Esophagus squamous epithelium (tissue), 5 donors: Measurements from ENCODE around the gene FPR2. TPM values are rescaled to one million over a fixed set of nuclear protein-coding genes. Genes with fewer than 3 reads are reported as not detected.
"Not testable (repeated sequence)": the region's sequence is repeated elsewhere in the genome, so short reads cannot be mapped to it uniquely, and the experiment has no call there.

Experiments
- DNase-seq: peaks from one replicate; lab custom pipeline; 2025; lab: John Stamatoyannopoulos, UW
- H3K27ac ChIP-seq, 4 donors: fragments of 200-600 bp; sonication (generic); one replicate each; pipeline ENCODE4 v1.5.1; 2016 to 2019; ENCODE audit warnings: mild to moderate bottlenecking in 1 of 4
- H3K27me3 ChIP-seq, 4 donors: fragments of 200-600 bp; sonication (generic); 1 replicate in 3 of 4; 2 replicates in 1 of 4; pipeline versions ENCODE4 v1.5.1 to v1.6.0; 2017 to 2021; ENCODE audit warnings: antibody characterized with exemption in 1 of 4
- H3K36me3 ChIP-seq, 3 donors: fragments of 200-600 bp; sonication (generic); one replicate each; pipeline ENCODE4 v1.5.1; 2016 to 2019
- H3K4me1 ChIP-seq, 3 donors: fragments of 200-600 bp; sonication (generic); one replicate each; pipeline ENCODE4 v1.5.1; 2017 to 2019
- H3K4me3 ChIP-seq, 4 donors: fragments of 200-600 bp; sonication (generic); 1 replicate in 3 of 4; 2 replicates in 1 of 4; pipeline ENCODE4 v1.5.1; 2016 to 2019; ENCODE audit warnings: mild to moderate bottlenecking in 2 of 4, moderate library complexity in 1 of 4
- H3K9me3 ChIP-seq, 3 donors: fragments of 200-600 bp; sonication (generic); one replicate each; pipeline ENCODE4 v1.5.1; 2016 to 2019
- CTCF ChIP-seq, 6 experiments: fragments of 450-650 bp in 4 of 6; fragments of 200-600 bp in 2 of 6; sonication (generic) in 2 of 6; IDR thresholded peaks; one replicate each; pipeline ENCODE4 v1.5.1; 2016 to 2019; ENCODE audit warnings: antibody characterized with exemption in 6 of 6, mild to moderate bottlenecking in 4 of 6, moderate library complexity in 4 of 6
- POLR2A ChIP-seq, 4 donors: fragments of 450-650 bp; IDR thresholded peaks; one replicate each; pipeline ENCODE4 v1.6.1; 2017; ENCODE audit warnings: antibody characterized with exemption in 4 of 4, mild to moderate bottlenecking in 4 of 4, moderate library complexity in 3 of 4
- WGBS, 2 donors: methylation state at CpG; one replicate each; pipeline ENCODE4 v1.1.5; 2018; 5-methylcytosine and 5-hydroxymethylcytosine counted together
- intact Hi-C: fragments of 100-400 bp; cut with DNase I; formaldehyde crosslinking; loops from one replicate; pipeline ENCODE4 v1.15.0; 2022
- total RNA-seq, 4 donors: library from RNA; depleted of rRNA; stranded (reverse); fragments of >200 nt; gene quantifications; one replicate each; pipeline ENCODE4 v1.1.0, GENCODE V29; 2016
- donor health status: DM: yes; HTN: yes; CAD: no.

Gene FPR2
- total RNA-seq, 4 donors from 2014 or later, result 0.79 to 2.2 TPM; not detected in 2

- Histone ChIP-seq H3K9me3 (peaks cover 0 to 14% (median 3%) of the 10 kb centered on the region in 3 donors), H3K27ac (no peak overlapping the region), H3K36me3 (no peaks in the 10 kb centered on the region), H3K4me3 (no peak overlapping the region), H3K27me3 (peaks cover 0 to 60% (median 0%) of the 10 kb centered on the region in 4 donors), H3K4me1 (no peaks in the 10 kb centered on the region)
- 59 to 69% methylated on average over 7 of the region's 7 CpGs for WGBS, 2 donors
- intact Hi-C loops, result no loop called here
- TF ChIP-seq CTCF (IDR thresholded peaks at IDR 0.05) (no peak), POLR2A (IDR thresholded peaks at IDR 0.05) (no peak)
- no peak for DNase-seq
Measured at GRCh38 chr19:51733742-51734522, 27.0 kb upstream of the FPR2 start.

- Histone ChIP-seq H3K4me1 (no peaks in the 10 kb centered on the region), H3K4me3 (no peak overlapping the region), H3K9me3 (peaks cover 0 to 4% (median 0%) of the 10 kb centered on the region in 3 donors), H3K27me3 (peaks cover 0 to 58% (median 0%) of the 10 kb centered on the region in 4 donors), H3K27ac (no peak overlapping the region), H3K36me3 (no peaks in the 10 kb centered on the region)
- WGBS, 2 donors, result 66 to 78% methylated on average over 6 to 8 of the region's 10 CpGs
- DNase-seq, result no peak
- intact Hi-C loops, result no loop called here
- TF ChIP-seq POLR2A (IDR thresholded peaks at IDR 0.05) (peak in 1 of 4 donors; percentile 12), CTCF (IDR thresholded peaks at IDR 0.05) (no peak)
Measured at GRCh38 chr19:51735759-51736449, 25.1 kb upstream of the FPR2 start.

GRCh38 chr19:51737389-51737788, 23.6 kb upstream of the FPR2 start:
- Histone ChIP-seq H3K4me3 (no peak overlapping the region), H3K27ac (no peak overlapping the region), H3K27me3 (peaks cover 0 to 55% (median 0%) of the 10 kb centered on the region in 4 donors), H3K4me1 (no peaks in the 10 kb centered on the region), H3K36me3 (no peaks in the 10 kb centered on the region), H3K9me3 (no peaks in the 10 kb centered on the region)
- no peak for TF ChIP-seq CTCF (IDR thresholded peaks at IDR 0.05)
- no peak for TF ChIP-seq POLR2A (IDR thresholded peaks at IDR 0.05)
- 85 to 96% methylated on average over 3 of the region's 3 CpGs for WGBS, 2 donors
- intact Hi-C loops, result no loop called here
- DNase-seq, result no peak

DNA sequence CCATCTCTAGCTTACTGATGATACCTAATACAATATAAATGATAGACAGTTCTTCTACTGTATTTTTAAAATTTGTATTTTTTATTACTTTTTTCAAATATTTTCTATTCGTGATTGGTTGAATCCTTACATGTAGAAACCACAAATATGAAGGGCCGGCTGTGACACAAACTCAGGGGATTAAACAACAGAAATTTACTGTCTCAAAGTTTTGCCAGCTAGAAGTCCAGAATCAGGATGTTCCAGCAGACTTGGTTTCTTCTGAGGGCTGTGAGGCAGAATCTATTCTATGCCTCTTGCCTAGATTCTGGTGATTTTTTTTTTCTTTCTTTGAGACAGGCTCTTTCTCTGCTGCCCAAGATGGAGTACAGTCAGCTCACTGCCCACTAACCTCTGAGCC, 23.1 kb upstream of the FPR2 start:
- H3K27ac ChIP-seq, result no peak overlapping the region
- no peaks in the 10 kb centered on the region for H3K36me3 ChIP-seq
- DNase-seq, result no peak
- WGBS, 2 donors, result 42 to 67% methylated on average over 2 of the region's 2 CpGs
- TF ChIP-seq POLR2A (IDR thresholded peaks at IDR 0.05) (no peak), CTCF (IDR thresholded peaks at IDR 0.05) (no peak)
- H3K9me3 ChIP-seq, result no peaks in the 10 kb centered on the region
- H3K4me1 ChIP-seq, result no peaks in the 10 kb centered on the region
- H3K27me3 ChIP-seq, result peaks cover 0 to 51% (median 0%) of the 10 kb centered on the region in 4 donors
- H3K4me3 ChIP-seq, result no peak overlapping the region
- intact Hi-C loops, result no loop called here

GRCh38 chr19:51738523-51738922, 22.5 kb upstream of the FPR2 start:
- H3K27ac ChIP-seq, DNase-seq, H3K36me3 ChIP-seq, H3K9me3 ChIP-seq, H3K4me3 ChIP-seq, intact Hi-C loops, H3K4me1 ChIP-seq: not testable (repeated sequence)
- H3K27me3 ChIP-seq, result peaks cover 0 to 45% (median 0%) of the 10 kb centered on the region in 4 donors
- WGBS, 2 donors, result 83% methylated on average over 5 to 10 of the region's 10 CpGs
